WTC11 (cell line): ENCODE data around the gene RAB7A. TPM values are rescaled to one million over a fixed set of nuclear protein-coding genes. Genes with fewer than 3 reads are reported as not detected.
"Not testable (repeated sequence)": the region's sequence is repeated elsewhere in the genome, so short reads cannot be mapped to it uniquely, and the experiment has no call there.

Experiments used
- ATAC-seq: fragments of 200-7000 bp; cut with Tn5 transposase; 2 replicates; pipeline ENCODE4 v1.10.0; 2021; ENCODE audit warnings: mild to moderate bottlenecking, moderate library complexity
- CTCF ChIA-PET: fragments of 300-600 bp; sonication (Branson Sonifier 250); formaldehyde crosslinking; loops from one replicate; lab custom pipeline; 2021; ENCODE audit warnings: antibody characterized with exemption; lab: Charles Lee
- POLR2A ChIA-PET: fragments of 350-600 bp; sonication (Branson Sonifier 250); formaldehyde crosslinking; loops from one replicate; lab custom pipeline; 2021; ENCODE audit warnings: antibody characterized with exemption; lab: Charles Lee
- DNase-seq: peaks from one replicate; pipeline ENCODE4 v3.0.0; 2021; ENCODE audit warnings: low spot score
- H3K27ac Mint-ChIP-seq: 2 replicates; pipeline ENCODE4 v1.8.0; 2021; ENCODE audit warnings: mixed read lengths
- H3K27me3 Mint-ChIP-seq: 2 replicates; pipeline ENCODE4 v1.8.0; 2021; ENCODE audit warnings: low read depth, mild to moderate bottlenecking, moderate library complexity, mixed read lengths
- H3K36me3 Mint-ChIP-seq: 2 replicates; pipeline ENCODE4 v1.8.0; 2021; ENCODE audit warnings: mixed read lengths
- H3K4me1 Mint-ChIP-seq: 2 replicates; pipeline ENCODE4 v1.8.0; 2022; ENCODE audit warnings: mixed read lengths
- H3K4me3 Mint-ChIP-seq: 2 replicates; pipeline ENCODE4 v1.8.0; 2021; ENCODE audit warnings: mild to moderate bottlenecking, moderate library complexity, mixed read lengths
- H3K9me3 Mint-ChIP-seq: 2 replicates; pipeline ENCODE4 v1.8.0; 2021; ENCODE audit warnings: mixed read lengths
- AFF4 ChIP-seq: sonication (generic); formaldehyde crosslinking; IDR thresholded peaks from 2 replicates; pipeline ENCODE4 v1.8.1; 2023; ENCODE audit warnings: mild to moderate bottlenecking, missing genetic modification reagents, borderline replicate concordance
- ATF3 ChIP-seq: sonication (generic); formaldehyde crosslinking; conservative IDR thresholded peaks from 2 replicates; pipeline ENCODE4 v1.8.1; 2022; ENCODE audit warnings: mild to moderate bottlenecking, missing genetic modification reagents
- CREB1 ChIP-seq: sonication (generic); formaldehyde crosslinking; IDR thresholded peaks from 2 replicates; pipeline ENCODE4 v1.8.0; 2023; ENCODE audit warnings: mild to moderate bottlenecking, missing genetic modification reagents
- E2F1 ChIP-seq: sonication (generic); formaldehyde crosslinking; IDR thresholded peaks from 2 replicates; pipeline ENCODE4 v1.8.0; 2022; ENCODE audit warnings: mild to moderate bottlenecking, missing genetic modification reagents
- ESRRA ChIP-seq: sonication (generic); formaldehyde crosslinking; IDR thresholded peaks from 2 replicates; pipeline ENCODE4 v1.8.1; 2022; ENCODE audit warnings: mild to moderate bottlenecking, missing genetic modification reagents, borderline replicate concordance
- FOXP1 ChIP-seq: sonication (generic); formaldehyde crosslinking; IDR thresholded peaks from 2 replicates; pipeline ENCODE4 v1.8.0; 2022; ENCODE audit warnings: missing genetic modification reagents, mild to moderate bottlenecking, moderate library complexity, borderline replicate concordance
- GTF2I ChIP-seq: fragments of 250-450 bp; sonication (Bioruptor Pico); conservative IDR thresholded peaks from 2 replicates; pipeline ENCODE4 v1.4.0; 2021; ENCODE audit warnings: mild to moderate bottlenecking
- JAZF1 ChIP-seq: fragments of 250-450 bp; sonication (Bioruptor Pico); IDR thresholded peaks from 2 replicates; pipeline ENCODE4 v1.9.0; 2021; ENCODE audit warnings: moderate library complexity, mild to moderate bottlenecking, inconsistent platforms
- NR1H2 ChIP-seq: sonication (generic); formaldehyde crosslinking; IDR thresholded peaks from 2 replicates; pipeline ENCODE4 v1.9.0; 2021; ENCODE audit warnings: mild to moderate bottlenecking, moderate library complexity, missing genetic modification reagents
- PREB ChIP-seq: sonication (generic); formaldehyde crosslinking; IDR thresholded peaks from 2 replicates; pipeline ENCODE4 v1.8.1; 2022; ENCODE audit warnings: mild to moderate bottlenecking, missing genetic modification reagents, moderate library complexity, borderline replicate concordance
- ZBTB21 ChIP-seq: sonication (generic); formaldehyde crosslinking; IDR thresholded peaks from 2 replicates; pipeline ENCODE4 v1.8.1; 2023; ENCODE audit warnings: mild to moderate bottlenecking, missing genetic modification reagents, borderline replicate concordance
- ZNF396 ChIP-seq: fragments of 250-450 bp; sonication (Bioruptor Pico); IDR thresholded peaks from 2 replicates; pipeline ENCODE4 v1.8.0; 2021; ENCODE audit warnings: mild to moderate bottlenecking, moderate library complexity, borderline replicate concordance
- ZSCAN18 ChIP-seq: fragments of 250-450 bp; sonication (Bioruptor Pico); IDR thresholded peaks from 2 replicates; pipeline ENCODE4 v2.1.2; 2022; ENCODE audit warnings: mild to moderate bottlenecking, moderate library complexity
- total RNA-seq: library from RNA; stranded (reverse); gene quantifications from 3 replicates; pipeline ENCODE4 v1.2.3, GENCODE V29; 2021

Gene RAB7A
- total RNA-seq, 1 experiment from 2014 or later = 184 TPM

- no peak for ATAC-seq
- no peaks in the 10 kb centered on the region for H3K36me3 Mint-ChIP-seq
- H3K4me3 Mint-ChIP-seq = peak overlapping the region; percentile 92
- H3K9me3 Mint-ChIP-seq = no peaks in the 10 kb centered on the region; the same call in 1 of the 2 replicates
- no peak for TF ChIP-seq PREB (CRISPR knock-in tag)
- no peak for TF ChIP-seq ZBTB21 (CRISPR knock-in tag)
- no peak for TF ChIP-seq CREB1 (CRISPR knock-in tag)
- TF ChIP-seq, all 79 proteins: peak for 0
- Mint-ChIP-seq H3K27ac (no peak overlapping the region), H3K27me3 (no peaks in the 10 kb centered on the region), H3K4me1 (peaks cover 74% of the 10 kb centered on the region)
- ChIA-PET CTCF (interaction anchor here (1.0 to 2.7 kb wide), 3 partner anchors 18 to 80 kb away, joined by 3 to 11 read pairs (median 9); no protein-coding TSS in a partner anchor), POLR2A (interaction anchor here (1.9 kb wide), 1 partner anchor 47 kb away, joined by 7 read pairs; no protein-coding TSS in a partner anchor)
- no peak for DNase-seq
Observed at GRCh38 chr3:128727485-128727884, 1.5 kb downstream of the RAB7A start.

- H3K36me3 Mint-ChIP-seq = no peaks in the 10 kb centered on the region
- peak overlapping the region; percentile 21; the same call in 1 of the 2 replicates for H3K27ac Mint-ChIP-seq
Observed at GRCh38 chr3:128727996-128728395, 2.0 kb downstream of the RAB7A start.

GRCh38 chr3:128728521-128728920 lies 2.5 kb downstream of the RAB7A start:
- H3K9me3 Mint-ChIP-seq, POLR2A ChIA-PET, H3K4me3 Mint-ChIP-seq, DNase-seq, ATAC-seq, H3K36me3 Mint-ChIP-seq, H3K27me3 Mint-ChIP-seq: not testable (repeated sequence)
- Mint-ChIP-seq H3K27ac (peak overlapping the region; percentile 55; the same call in 1 of the 2 replicates), H3K4me1 (peaks cover 69% of the 10 kb centered on the region)
- CTCF ChIA-PET = interaction anchor here (1.1 to 2.6 kb wide), 2 partner anchors 17 to 48 kb away, joined by 3 to 9 read pairs; no protein-coding TSS in a partner anchor

More at GRCh38 chr3:128727996-128728395, 2.0 kb downstream of the RAB7A start:
- peak overlapping the region; percentile 92 for H3K4me3 Mint-ChIP-seq
- no peaks in the 10 kb centered on the region; the same call in 1 of the 2 replicates for H3K9me3 Mint-ChIP-seq
- no peak for ATAC-seq
- TF ChIP-seq AFF4 (CRISPR knock-in tag) (no peak), ESRRA (CRISPR knock-in tag) (no peak), FOXP1 (no peak), E2F1 (CRISPR knock-in tag) (no peak), ZNF396 (CRISPR knock-in tag) (no peak), ZSCAN18 (CRISPR knock-in tag) (no peak), NR1H2 (CRISPR knock-in tag) (no peak), ATF3 (no peak), ZBTB21 (CRISPR knock-in tag) (no peak), GTF2I (no peak), JAZF1 (CRISPR knock-in tag) (no peak)
- TF ChIP-seq, all 79 proteins: peak for 0
- ChIA-PET POLR2A (interaction anchor here (1.9 kb wide), 1 partner anchor 47 kb away, joined by 7 read pairs; no protein-coding TSS in a partner anchor), CTCF (interaction anchor here (1.6 to 2.7 kb wide), 2 partner anchors 18 to 48 kb away, joined by 9 to 11 read pairs; no protein-coding TSS in a partner anchor)
- Mint-ChIP-seq H3K4me1 (peaks cover 73% of the 10 kb centered on the region), H3K27me3 (no peaks in the 10 kb centered on the region)
- DNase-seq = no peak
